Right kidney (tissue), 1 donor: ENCODE data around the gene RSPH6A.
A peak's percentile ranks its signal among the peaks of the same experiment; 100 is the strongest.

ENCODE experiments used
- DNase-seq: peaks from one replicate; pipeline ENCODE4 v3.0.0-alpha.2; 2016

Gene RSPH6A

DNA sequence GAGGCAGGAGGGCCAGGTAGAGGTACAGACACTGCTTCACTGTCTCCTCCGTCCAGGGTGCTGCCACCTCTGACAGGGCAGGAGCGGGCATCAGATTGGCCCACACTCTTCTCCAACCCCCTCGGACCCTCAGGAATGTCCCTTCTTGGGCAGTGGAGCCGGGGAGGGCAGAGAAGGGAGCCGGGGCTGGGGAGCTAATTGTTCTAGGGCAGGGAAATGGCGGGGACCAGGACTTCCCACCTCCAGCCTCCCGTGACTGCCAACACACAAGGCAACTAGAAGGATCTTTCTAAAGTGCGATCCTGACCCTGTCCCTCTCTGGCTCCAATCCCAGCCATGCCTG lies 10.1 kb upstream of the RSPH6A start:
- DNase-seq: no peak

DNA sequence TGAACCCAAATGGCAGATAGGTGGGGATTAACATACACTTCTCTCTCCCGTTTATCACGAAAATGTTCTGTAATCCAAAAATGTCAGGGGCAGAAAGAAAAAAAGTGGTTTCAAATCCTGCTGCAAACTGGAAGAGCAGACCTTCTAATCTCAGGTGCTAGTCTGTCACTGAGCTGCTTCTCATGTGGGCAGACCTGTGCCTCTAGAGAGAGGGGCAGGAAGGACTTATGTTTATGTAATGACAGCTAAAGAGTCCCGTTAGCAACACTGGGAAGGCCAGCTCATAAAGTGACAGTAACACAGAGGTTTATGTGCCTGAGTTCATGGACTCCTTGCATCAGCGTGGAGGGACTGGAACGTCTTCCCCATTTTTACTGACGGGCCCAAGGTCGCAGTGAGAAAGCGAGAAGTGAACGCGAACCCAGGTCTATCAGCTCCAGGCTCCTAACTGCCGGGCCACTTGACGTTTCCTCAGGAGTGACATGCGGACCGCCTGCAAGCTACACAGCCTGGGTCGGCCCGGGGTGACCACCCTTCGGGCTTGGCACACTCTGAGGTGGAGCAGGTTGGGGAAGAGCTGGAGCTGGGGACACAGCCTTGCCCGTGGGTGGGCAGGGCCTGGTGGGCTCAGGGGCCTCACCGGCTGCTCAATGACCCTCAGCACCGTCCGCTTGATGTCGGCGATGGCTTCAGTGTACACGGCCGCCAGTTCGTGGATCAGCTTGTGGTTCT lies 9.6 kb upstream of the RSPH6A start:
- DNase-seq: no peak

DNA sequence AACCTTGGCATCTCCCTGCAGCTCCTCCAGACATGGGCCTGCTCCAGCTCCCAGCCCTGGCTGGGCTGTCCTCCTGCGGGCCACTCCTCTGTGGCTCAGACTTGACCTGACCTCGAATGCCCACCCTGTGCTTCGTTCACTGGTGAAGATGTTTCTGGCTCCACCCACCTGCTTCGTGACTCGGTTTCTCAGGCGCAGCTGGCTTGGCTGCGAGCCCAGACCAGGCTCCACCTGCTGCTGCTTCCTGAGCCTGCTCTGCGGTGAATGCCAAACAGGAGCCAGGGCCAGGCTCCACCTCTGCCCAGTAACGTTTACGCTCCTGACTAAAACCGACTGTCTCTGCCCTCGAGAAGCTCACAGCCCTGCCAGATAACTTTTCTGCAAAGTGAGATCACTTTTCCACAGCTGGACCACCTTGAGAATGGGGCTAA lies 8.9 kb upstream of the RSPH6A start:
- DNase-seq: no peak

DNA sequence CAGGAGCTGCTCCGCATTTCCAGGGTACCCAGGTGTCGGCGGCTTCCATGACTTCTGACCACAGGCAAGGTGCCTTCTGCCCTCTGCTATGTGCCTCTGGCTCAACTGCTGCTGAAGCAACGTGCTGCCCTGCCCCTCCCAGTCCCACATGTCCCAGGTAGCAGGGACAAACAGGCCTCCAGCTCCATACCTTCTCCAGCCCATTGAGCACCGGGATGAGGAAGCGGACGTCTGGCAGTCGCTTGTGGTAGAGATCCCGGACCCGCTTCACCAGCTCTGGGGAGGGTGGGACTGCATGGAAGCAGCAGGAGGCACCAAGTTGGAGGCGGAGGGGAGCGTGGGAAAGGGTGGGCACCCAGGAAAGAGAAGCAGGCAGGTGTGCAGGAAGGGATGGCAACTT lies 8.1 kb upstream of the RSPH6A start:
- DNase-seq: no peak

DNA sequence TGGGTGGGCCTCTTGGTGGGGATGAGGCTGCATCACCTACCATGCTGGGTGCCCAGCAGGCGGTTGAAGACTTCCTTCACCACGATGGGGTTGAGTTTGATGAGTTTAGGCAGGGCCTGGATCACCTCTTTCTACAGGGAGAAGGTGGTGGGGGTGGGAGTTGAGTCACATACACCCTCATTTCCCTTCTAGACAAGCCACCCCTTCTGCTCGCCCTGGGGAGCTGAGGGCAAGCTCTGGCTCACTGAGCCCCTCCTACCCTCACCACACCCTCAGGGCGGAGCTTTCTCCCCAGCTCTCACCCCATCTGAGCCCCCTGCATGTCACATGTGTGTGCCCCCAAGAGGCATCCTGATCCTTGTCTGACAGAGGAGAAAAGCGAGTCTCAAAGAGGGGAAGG lies 7.6 kb upstream of the RSPH6A start:
- DNase-seq: no peak

DNA sequence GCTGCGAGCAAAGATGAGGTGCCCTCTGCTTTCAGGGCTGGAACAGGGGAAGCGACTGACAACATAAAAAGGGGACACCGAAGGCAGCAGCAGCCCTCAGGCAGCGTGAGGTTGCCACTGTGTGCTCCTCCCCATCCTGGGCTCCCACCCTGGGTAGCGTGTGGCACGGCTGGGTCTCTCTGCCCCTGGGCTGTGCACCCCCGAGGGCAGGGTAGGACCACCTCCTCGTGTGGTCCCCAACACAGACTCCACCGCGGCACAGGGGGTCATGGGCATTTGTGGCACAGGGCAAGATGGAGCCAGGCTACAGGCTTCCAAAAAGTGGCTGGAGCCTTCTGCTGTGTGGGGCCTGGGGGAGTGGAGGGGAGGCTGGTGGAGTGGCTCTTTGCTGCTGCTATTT lies 6.5 kb upstream of the RSPH6A start:
- DNase-seq: no peak

GRCh38 chr19:45821103-45821521 lies 6.0 kb upstream of the RSPH6A start:
- no peak for DNase-seq

GRCh38 chr19:45820413-45821102 lies 5.5 kb upstream of the RSPH6A start:
- no peak for DNase-seq

DNA sequence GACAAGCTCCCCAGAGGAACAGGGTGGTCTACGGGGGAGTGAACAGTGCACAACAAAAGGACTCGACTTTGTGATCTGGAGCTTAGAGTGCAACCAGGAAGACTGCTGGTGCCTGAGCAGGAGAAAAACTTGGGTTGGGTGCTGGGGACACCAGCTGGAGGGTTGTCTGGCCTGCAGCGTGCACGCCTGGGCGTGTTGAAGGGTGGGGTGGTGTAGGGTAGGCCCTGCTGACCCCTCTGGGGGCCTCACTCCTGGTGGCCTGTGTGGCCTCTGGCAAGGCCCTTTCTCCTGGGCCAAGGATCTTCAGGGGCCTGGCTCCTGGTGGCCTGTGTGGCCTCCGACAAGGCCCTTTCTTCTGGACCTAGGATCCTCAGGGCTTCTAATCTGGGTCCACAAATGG lies 4.7 kb upstream of the RSPH6A start:
- DNase-seq: no peak

GRCh38 chr19:45817725-45818301 lies 2.7 kb upstream of the RSPH6A start:
- no peak for DNase-seq

DNA sequence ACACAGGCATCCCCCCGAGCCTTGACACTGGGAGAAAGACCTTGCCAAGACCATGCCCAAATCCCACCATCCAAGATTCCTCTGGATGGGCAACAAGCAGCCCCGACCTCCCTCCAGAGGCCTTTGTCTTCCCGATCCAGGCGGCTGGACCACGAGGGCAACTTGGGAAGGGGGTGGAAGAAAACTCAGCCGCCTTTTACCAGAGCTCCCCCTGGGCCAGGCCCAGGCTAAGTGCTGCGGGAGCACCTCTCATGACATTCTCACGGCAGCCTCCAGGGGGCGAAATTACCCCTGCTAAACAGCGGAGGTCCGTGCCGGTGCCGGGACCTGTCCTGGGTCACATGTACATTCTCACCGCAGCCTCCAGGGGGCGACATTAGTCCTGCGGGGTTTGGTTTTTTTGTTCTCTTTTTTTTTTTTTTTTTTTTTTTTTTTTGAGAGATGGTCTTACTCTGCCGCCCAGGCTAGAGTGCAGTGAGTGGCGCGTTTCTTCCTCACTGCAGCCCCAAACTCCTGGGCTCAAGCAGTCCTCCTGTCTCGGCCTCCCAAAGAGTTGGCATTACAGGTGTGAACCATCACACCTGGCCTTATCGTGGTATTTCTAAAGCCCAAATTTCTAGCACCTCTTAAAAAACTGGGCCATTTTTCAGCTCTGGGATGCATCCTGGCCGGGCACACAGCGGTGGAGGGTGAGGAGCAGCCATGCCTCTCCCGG lies 2.1 kb upstream of the RSPH6A start:
- peak; percentile 82 for DNase-seq

DNA sequence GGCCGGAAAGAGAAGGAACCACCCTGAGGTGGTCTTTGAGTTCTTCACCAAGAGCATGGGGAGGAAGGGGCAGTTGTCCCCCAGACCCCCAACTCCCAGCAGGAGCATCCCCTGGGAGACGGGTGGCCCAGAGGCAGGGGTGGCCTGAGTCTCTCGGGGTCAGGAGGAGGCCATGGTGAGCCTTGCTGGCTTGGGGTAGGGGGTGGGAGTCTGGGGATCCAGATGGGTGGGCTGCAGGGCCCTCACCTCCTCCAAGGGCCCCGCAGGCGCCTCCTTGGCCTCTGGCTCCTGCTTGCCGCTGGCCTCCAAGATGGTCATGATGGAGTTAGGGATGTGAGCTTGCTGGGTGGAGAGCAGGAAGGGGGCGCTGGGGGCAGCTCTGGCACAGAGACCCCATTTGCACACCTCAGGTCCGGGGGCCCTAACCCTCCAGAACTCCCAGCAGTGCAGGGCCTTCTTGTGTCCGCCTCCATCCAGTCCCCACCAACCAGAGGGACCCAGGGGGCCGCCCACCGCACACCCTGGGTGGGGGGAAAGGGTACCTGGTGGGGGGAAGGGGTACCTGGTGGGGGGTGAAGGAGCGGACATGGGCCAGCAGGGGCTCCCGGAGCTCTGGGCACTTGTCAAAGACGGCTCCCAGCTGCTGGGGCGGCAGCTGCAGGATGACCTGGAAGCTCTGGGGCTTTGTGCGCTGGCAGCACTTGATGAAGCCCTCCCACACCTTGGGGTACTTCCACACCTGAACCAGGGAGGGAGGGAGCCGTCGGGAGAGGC lies 1.3 kb upstream of the RSPH6A start:
- peak; percentile 37 for DNase-seq

GRCh38 chr19:45815481-45816216 lies 541 bp upstream of the RSPH6A start:
- DNase-seq: peak; percentile 64

DNA sequence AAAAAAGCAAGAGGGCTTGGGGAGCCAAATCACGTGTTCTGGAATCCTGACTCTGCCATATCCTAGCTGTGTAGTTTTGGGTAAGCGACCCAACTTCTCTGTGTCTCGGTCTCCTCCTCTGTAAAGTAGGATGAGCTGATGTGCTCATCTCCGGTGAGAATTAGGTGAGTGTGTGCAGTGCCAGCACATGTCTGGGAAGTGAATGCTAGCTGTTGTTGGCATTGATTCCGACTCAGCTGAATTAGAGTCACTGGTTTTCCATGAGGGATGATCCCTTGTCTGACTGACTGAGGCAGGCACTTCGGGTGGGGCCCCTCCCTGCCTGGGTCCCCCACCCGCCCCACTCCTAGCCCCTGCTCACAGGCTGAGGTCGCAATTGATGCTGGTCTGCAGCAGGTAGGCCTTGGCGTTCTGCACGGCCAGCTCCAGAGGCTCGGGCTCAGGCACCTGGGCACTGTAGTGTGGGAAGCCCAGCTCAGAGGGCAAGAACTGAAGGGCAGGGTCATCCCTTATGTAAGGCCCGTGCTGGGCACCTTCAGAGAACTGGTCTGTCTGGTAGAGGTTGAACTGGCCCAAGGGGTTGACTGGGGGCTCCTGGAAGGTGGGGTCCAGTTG lies 835 bp downstream of the RSPH6A start:
- DNase-seq: no peak

DNA sequence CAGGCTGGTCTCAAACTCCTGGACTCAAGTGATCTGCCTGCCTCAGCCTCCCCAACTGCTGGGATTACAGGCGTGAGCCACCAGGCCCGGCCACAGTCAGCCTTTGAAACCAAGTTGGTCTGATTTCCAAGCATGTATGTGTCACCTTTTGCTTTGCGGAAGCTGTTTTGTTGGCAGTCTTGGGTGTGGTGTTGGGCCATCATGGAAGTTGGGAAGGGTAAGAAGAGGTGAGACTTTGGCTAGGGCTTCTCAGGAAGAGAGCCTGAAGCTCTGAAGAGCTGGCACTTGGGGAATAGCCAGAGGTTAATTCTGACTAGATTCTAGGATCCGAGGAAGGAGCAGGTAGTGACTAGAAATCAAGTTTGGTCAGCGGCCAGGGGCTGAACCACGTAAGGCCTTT lies 2.8 kb downstream of the RSPH6A start:
- DNase-seq: no peak

DNA sequence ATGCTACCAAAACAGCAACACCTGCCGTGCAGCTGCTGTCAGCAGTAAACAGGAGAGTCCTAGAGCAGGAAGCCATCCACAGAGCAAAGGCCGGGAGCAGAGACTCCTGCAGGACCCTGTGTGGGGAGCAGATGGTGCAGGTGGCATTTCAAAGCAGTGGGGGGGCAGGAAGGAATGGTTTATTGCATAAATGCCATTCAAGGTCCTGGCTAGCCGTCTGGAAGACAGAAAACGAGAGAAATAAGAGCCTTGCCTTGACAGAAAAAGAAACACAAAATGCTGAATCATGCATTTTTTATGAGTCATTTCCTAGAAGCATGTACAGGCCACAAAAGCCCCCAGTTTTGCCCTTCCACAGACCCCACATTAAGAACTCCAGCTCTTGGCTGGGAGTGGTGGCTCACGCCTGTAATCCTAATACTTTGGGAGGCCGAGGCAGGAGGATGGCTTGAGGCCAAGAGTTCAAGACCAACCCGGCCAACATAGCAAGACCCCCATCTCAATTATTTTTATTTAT lies 5.4 kb downstream of the RSPH6A start:
- DNase-seq: no peak

DNA sequence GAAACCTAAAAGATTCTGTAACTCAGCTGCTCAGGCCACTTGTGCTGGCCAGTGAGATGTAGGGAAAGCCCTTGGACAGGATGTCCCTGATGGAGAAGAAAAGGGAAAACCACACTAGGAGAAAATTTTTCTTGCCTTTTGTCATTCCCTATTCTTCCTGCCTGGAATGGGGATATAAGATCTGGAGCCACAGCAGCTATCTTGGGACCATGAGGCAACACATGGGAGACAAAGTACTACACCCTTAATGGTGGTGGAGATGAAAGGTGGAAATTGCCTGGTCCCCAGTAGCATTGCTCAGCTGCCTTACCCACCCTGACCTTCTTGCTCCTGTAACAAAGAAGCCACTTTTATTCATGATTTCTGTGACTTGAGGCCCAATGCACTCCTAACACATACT lies 9.4 kb downstream of the RSPH6A start:
- no peak for DNase-seq

DNA sequence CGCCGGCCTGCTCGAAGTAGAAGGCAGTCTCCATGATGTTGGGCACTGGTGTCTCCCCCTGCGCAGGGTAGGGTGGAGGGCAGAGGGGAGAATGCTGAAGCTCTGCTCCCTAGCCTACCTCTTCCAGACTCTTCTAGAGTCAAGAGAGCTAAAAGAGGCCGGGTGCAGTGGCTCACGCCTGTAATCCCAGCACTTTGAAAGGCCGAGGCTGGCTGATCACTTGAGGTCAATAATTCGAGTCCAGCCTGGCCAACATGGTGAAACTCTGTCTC lies 10.2 kb downstream of the RSPH6A start:
- DNase-seq: no peak

GRCh38 chr19:45804140-45804958 lies 10.8 kb downstream of the RSPH6A start:
- DNase-seq: no peak

DNA sequence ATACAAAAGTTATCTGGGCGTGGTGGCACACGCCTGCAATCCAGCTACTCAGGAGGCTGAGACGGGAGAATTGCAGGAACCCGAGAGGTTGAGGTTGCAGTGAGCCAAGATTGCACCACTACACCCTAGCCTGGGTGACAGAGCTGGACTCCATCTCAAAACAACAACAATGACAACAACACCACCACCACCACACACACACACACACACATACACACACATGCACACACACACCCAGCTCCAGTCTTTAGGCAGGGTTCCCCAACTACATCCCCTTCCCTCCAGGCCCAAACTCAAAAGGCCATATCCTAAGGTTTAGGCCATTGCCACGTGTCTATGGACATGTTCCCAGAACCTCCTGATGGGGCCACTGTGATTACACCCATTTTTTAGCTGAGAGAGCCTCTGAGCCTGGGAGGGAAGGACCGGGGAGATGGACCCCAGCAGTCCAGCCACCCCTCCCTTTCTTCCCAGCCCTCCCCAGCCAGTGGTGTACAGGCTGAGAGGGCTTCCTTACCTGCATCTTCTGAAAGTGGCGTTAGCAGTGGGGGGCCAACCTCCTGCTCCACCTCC lies 13.4 kb downstream of the RSPH6A start:
- DNase-seq: no peak
